ENCODE measurements around the gene LETM1.

- TF ChIP-seq CTCF (IDR thresholded peaks at IDR 0.05 in 4 of 5, conservative IDR thresholded peaks at IDR 0.05 in 1 of 5) (no peak), POLR2A (IDR thresholded peaks at IDR 0.05) (no peak)
Observed at GRCh38 chr4:1807332-1807777, 48.6 kb downstream of the LETM1 start.

Measured in gastrocnemius medialis (tissue), 4 donors.